Measurements from ENCODE around the gene ADD2.
"Not testable (repeated sequence)": the region's sequence is repeated elsewhere in the genome, so short reads cannot be mapped to it uniquely, and the experiment has no call there.

The ADD2 gene

DNA sequence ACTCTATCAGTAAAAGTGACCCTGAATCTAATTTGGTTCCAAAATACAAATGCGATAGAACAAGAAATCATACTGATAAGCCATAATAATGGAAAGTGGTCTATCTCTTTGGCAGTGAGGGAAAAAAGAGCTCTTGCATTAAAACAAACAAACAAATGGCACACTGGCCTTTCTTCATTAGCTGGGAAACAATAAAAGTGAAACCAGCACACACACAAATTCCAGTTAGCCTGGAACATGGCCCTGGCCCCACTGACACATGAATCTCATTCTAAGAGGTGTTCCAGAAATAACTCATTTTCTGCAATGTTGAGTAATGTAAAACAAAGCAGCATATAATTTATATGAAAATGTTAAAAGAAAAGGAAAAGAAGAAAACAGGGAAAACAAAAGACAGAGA lies 135.0 kb downstream of the ADD2 start:
- DNase-seq = no peak
- in situ Hi-C loops (cut with MboI; ENCODE audit: low pct_unique_long_range_greater_than_20kb, low sequenced_read_pairs) = loop anchor here (25.0 kb wide), 1 partner anchor 321 kb away; the partner anchor contains the start of gene FAM136A

DNA sequence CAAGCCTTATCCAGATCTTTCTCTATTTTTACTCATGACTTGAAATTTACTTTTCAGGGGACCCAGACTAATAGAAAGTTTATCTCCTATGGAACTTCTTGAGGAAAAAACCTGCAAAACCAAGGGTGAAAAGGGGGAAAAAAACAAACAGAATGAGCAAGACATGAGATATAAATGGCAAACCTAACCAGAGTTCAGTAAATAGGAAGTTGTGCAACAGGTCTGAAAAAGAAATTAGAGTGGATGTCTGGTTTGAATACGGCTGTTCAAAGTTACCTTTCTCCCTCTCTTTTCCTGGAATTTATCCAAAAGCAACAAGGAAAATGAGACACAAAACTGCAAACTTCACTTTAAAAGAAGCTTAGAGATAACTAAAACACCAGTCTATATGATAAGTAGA lies 135.6 kb downstream of the ADD2 start:
- in situ Hi-C loops (cut with MboI; ENCODE audit: low pct_unique_long_range_greater_than_20kb, low sequenced_read_pairs) = loop anchor here (25.0 kb wide), 1 partner anchor 320 kb away; the partner anchor contains the start of gene FAM136A
- DNase-seq = no peak

DNA sequence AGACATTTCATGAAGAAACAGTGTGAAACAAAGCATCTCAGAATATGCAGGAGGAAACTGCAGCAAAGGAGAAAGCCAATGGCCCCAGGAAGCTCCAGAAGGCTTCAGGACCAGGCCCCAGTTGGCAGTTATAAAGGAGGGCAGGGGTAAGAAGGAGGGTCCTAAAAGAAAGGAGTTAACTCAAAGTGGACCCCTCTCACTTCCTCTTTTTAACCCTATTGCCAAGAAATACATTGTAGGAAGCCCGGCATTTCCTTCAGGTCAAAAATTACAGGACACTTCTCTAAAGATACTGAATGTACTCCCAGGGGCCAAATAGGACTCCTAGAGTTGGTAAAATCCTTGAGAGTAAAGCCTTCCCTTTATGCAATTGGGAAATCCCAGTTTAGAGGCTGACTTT lies 137.2 kb downstream of the ADD2 start:
- in situ Hi-C loops (cut with MboI; ENCODE audit: low pct_unique_long_range_greater_than_20kb, low sequenced_read_pairs) = loop anchor here (25.0 kb wide), 1 partner anchor 318 kb away; the partner anchor contains the start of gene FAM136A
- DNase-seq = no peak

DNA sequence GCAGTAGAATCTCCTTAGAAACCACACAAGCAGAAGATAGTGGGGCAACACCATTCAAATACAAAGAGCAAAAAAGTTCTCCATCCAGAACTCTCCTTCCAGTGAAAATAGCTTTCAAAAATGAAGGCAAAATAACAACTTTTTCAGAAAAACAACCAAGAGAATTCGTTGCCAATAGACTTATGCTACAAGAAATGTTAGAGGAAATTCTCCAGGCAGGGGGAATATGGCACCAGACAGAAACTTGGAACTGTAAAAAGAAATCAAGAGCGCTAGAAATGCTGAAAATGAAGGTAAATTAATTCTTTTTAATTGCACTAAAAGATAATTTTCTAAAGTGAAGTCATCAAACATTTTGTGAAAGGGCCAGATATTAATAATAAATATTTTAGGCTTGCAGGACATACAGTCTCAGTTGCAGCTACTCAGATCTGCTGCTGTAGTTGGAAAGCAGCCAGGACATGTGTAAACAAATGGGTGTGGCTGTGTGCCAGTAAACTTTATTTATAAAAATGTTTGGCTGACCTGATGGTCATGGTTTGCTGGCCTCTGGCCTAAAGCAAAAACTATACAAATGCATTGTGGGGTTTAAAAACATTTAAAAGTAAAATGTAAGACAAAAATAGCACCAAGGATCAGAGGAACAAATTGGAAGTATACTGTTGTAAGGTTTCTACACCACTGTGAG lies 140.6 kb downstream of the ADD2 start:
- in situ Hi-C loops (cut with MboI; ENCODE audit: low pct_unique_long_range_greater_than_20kb, low sequenced_read_pairs) = loop anchor here (25.0 kb wide), 1 partner anchor 315 kb away; the partner anchor contains the start of gene FAM136A
- no peak for DNase-seq

DNA sequence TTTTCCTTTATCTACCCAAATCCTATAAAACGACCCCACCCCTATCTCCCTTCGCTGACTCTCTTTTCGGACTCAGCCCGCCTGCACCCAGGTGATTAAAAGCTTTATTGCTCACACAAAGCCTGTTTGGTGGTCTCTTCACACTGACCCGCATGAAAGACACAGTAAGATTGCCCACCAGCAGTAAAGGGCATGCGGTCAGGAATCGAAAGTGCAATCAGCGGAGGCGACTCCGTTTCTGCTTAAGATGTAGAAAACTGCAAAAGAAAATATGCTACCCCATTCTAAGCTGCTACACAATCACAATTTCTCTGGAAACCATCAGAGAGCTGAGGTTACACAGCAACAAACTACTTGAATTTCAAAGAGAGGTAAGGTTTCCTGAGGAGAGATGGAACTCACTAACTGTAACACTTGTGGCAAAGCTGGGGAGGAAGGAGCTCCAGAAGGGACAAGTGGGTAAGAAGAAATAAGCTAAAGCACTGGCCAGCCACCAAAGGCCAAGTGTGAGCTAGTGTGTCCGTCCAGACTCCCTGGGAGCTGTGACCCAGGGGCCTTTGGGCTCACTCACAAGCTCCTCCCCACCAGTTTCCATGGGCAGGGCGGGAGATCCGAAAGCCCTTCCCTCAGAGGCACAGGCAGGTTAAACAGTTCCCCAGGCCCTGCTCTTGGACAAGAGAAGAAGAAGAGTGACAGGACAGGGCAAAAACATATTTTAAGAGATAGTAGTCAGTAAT lies 141.6 kb downstream of the ADD2 start:
- no peak for DNase-seq
- in situ Hi-C loops (cut with MboI; ENCODE audit: low pct_unique_long_range_greater_than_20kb, low sequenced_read_pairs) = loop anchor here (25.0 kb wide), 1 partner anchor 314 kb away; the partner anchor contains the start of gene FAM136A

DNA sequence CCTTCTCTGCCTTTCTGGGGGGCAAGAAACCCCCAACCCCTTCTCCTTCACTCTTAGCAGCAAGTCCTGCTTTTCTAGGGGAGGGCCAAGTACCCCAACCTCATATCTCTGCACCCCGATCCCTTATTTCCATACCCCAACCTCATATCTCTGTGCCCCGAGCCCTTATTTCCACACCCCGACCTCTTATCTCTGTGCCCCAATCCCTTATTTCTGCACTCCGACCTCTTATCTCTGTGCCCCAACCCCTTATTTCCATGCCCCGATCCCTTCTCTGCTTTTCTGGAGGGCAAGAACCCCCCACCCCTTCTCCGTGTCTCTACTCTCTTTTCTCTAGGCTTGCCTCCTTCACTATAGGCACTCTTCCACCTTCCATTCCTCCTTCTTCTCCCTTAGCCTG lies 146.5 kb downstream of the ADD2 start:
- in situ Hi-C loops (cut with MboI; ENCODE audit: low pct_unique_long_range_greater_than_20kb, low sequenced_read_pairs); DNase-seq: not testable (repeated sequence)

DNA sequence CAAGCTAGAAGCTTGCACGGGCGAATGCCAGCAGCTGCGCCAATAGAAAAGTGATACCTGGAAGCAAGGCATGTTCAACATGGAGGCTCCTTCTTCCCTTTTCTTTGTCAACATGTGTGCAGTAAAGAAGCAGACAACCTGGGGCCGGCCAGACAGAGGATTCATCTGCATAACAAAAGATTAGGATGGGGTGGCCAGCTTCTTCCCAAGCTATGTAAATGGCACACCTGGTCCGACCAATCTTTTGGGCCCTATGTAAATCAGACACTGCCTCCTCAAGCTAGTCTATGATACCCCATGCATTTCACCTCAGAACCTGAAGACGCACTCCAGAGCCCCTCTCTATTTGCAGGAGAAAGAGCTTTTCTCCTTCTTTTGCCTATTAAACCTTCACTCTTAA lies 148.0 kb downstream of the ADD2 start:
- DNase-seq = no peak
- in situ Hi-C loops (cut with MboI; ENCODE audit: low pct_unique_long_range_greater_than_20kb, low sequenced_read_pairs) = no loop called here

DNA sequence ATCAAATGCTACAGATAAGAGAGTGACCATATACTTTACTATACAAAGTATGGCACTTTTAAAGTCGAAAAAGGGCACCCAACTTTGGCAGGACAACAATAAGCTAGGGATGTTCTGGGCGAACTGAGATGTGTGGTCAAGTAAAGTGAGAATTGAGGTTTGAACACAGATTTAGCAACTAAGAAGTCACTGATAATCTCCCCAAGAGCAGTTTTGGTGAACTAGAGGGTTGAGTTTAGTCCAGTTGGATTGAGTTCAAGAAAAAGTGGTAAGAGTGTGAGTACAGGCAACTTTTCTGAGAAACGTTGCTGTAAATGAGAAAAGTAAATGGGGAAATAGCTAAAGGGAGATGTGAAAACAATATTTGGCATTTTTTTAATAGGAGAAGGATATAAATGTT lies 148.8 kb downstream of the ADD2 start:
- in situ Hi-C loops (cut with MboI; ENCODE audit: low pct_unique_long_range_greater_than_20kb, low sequenced_read_pairs) = no loop called here
- no peak for DNase-seq

DNA sequence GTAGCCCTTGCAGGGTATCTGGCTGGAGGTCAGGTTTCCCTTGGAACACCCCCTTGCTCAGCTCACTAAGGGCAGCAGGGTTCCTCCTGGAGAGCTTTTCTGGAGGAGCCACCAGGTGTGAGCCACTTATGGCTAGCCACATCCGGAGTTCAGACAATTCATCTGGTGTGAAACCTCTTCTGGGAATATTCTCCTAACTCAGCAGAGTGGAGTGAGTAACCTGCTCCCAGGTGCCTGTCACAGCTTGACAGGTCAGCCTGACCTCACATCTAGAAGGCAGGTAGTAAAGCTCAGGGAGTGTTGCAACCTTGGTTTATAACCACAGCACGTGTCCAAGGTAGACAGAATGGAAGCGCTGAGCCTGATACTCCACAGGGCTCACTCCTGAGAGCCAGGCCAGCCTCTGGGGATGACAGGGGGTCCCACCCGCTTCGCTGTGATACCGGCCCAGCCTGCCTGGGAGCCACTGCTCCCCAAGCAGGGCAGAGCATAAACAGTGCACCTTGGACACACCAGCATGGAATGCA lies 151.8 kb downstream of the ADD2 start:
- no peak for DNase-seq
- in situ Hi-C loops (cut with MboI; ENCODE audit: low pct_unique_long_range_greater_than_20kb, low sequenced_read_pairs) = no loop called here

DNA sequence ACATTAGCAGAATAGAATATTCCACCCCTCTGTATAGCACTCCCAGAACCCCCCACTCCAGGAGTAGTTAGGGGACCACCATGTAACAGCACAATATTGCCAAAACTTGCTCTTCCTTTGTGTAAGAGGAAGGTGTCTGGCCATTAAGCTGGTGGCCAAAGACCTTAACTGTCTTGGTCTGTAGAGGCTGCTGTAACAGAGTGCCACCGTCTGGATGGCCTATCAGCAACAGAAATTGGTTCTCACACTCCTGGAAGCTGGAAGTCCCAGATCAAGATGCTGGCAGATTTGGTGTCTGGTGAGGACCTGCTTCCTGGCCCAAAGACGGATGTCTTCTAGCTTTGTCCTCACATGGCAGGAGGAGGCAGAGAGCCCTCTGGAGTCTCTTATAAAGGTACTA lies 152.8 kb downstream of the ADD2 start:
- in situ Hi-C loops (cut with MboI; ENCODE audit: low pct_unique_long_range_greater_than_20kb, low sequenced_read_pairs) = no loop called here
- no peak for DNase-seq

DNA sequence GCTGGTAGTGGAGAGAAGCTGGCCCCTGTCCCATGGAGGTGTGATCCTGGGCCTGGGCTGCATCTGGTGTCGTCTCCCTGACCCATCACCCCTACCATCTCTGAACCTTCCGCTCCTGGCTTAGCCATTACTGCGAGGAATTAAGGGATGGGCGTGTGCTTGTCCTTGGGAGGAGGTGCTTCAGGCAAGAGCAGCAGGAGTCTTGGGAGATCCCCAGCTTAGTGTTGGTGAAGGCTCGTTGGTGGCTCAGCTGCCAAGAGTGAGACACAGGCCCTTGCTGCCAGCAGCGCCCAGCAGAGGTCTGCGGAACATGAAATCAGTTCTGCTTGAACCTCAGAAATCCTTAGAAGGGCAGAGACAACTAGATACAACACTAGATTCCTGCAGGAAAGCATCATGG lies 154.5 kb downstream of the ADD2 start:
- DNase-seq = no peak
- in situ Hi-C loops (cut with MboI; ENCODE audit: low pct_unique_long_range_greater_than_20kb, low sequenced_read_pairs) = no loop called here

DNA sequence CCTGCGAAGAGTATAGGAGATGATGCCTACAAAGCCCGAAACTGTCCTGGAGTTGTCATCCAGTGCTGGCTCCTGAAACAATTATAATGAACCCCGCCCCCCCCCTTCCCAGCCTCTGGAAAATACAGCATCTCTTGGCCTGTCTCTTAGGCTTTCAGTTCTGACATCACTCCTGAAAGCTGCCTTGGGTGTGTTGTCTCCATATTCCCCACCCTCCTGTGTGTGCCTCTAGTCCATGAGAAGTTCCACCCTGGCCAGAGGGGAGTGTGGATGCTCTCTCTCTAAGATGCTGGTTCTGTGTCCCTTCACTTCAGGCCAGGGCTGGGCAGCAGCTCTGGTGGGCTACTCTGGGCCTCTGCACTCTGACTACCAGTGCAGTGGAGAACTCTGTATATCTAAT lies 155.4 kb downstream of the ADD2 start:
- no peak for DNase-seq
- in situ Hi-C loops (cut with MboI; ENCODE audit: low pct_unique_long_range_greater_than_20kb, low sequenced_read_pairs) = no loop called here

DNA sequence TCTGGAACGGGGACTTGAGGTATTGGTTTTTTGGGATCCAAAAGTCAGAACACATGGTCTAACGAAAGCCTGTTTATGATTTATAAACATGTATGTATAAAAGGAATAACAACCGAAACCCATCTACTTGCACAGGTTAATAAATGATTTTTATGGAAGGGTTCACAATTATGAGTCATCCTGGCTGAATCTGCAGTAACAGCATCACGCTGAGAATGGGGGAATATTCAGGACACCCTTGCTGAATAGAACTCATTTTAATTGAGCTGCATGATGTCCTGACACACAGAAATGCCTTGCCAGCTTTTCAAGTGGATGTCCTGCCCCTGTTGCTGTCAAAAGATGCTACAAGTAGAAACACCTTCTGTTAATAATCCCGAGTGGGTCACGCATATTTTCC lies 159.6 kb downstream of the ADD2 start:
- in situ Hi-C loops (cut with MboI; ENCODE audit: low pct_unique_long_range_greater_than_20kb, low sequenced_read_pairs) = no loop called here
- DNase-seq = no peak

DNA sequence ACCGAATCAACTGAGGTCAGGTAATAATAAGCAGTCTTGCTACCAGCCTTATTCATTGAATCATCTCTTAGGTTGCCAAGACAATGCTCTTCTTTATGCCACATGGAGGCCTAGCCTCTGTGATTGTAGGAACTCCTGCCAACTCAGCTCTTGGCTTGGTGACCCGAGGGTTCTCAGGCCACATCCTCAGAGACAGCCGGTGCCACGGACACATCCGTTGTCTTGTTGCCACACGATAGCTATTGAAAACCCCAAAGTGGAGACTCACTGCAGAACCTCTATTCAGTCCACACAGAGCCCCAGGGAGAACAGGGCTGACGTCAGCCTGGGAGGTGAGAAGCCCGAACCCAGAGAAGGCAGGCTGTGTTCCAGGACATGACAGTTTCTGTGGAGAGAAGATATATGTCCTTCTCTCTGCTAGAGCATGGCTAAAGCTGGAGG lies 160.9 kb downstream of the ADD2 start:
- no peak for DNase-seq
- in situ Hi-C loops (cut with MboI; ENCODE audit: low pct_unique_long_range_greater_than_20kb, low sequenced_read_pairs) = no loop called here

Measured in KBM-7 (cell line).